Measurements from ENCODE around the gene BLACAT1. TPM values are rescaled to one million over a fixed set of nuclear protein-coding genes. Genes with fewer than 3 reads are reported as not detected.
A peak's percentile ranks its signal among the peaks of the same experiment; 100 is the strongest.

Gene BLACAT1
- total RNA-seq, 3 donors from 2014 or later = 0.66 to 1.5 TPM; not detected in 1

DNA sequence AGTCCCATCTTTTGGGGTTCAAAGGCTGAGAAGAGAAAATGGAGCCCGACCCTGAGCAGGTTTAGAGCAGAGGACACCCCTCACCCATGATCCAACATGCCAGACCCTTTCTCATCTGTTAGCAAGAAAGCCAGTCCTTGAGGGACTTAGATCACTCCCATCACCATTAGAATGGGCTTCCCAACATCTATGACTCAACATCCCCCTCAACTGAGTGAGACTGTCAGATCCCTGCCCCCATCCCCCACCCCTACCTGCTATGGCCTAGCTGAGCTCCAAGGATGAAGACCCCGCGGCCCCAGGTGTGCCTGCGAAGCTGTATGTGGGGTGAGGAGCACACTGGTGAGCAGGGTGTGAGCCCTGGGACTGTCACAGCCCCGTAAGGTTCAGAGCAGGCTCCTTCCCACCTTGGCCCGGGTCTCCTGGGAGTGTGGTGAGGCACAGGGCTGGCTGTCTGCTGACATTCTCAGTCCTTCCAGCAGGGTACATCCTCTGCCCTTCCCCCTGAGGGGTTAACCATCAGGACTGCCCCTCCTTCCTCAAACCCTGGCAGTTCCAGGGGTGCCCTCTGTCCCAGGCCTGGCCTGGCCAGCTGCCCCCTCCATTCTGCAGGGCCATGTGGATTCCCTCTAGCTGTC lies 21.4 kb upstream of the BLACAT1 start:
- no peaks in the 10 kb centered on the region for H3K36me3 ChIP-seq
- no peak for TF ChIP-seq POLR2A (IDR thresholded peaks at IDR 0.05)
- TF ChIP-seq, protein P1, sequence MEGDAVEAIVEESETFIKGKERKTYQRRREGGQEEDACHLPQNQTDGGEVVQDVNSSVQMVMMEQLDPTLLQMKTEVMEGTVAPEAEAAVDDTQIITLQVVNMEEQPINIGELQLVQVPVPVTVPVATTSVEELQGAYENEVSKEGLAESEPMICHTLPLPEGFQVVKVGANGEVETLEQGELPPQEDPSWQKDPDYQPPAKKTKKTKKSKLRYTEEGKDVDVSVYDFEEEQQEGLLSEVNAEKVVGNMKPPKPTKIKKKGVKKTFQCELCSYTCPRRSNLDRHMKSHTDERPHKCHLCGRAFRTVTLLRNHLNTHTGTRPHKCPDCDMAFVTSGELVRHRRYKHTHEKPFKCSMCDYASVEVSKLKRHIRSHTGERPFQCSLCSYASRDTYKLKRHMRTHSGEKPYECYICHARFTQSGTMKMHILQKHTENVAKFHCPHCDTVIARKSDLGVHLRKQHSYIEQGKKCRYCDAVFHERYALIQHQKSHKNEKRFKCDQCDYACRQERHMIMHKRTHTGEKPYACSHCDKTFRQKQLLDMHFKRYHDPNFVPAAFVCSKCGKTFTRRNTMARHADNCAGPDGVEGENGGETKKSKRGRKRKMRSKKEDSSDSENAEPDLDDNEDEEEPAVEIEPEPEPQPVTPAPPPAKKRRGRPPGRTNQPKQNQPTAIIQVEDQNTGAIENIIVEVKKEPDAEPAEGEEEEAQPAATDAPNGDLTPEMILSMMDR (IDR thresholded peaks at IDR 0.05) = peak in 1 of 3 donors; percentile 12
- DNase-seq (ENCODE audit: low spot score in 2 of 2) = no peak
- peaks cover 3% of the 10 kb centered on the region in 2 donors for H3K4me1 ChIP-seq
- peaks cover 0 to 9% of the 10 kb centered on the region in 2 donors for H3K27me3 ChIP-seq
- H3K9me3 ChIP-seq = no peaks in the 10 kb centered on the region
- H3K27ac ChIP-seq = peak overlapping the region; percentile 84 to 87
- H3K4me3 ChIP-seq = peak overlapping the region in 1 of 3 donors; percentile 39
- intact Hi-C loops (cut with DNase I; ENCODE audit: low total_unique reads) = no loop called here

DNA sequence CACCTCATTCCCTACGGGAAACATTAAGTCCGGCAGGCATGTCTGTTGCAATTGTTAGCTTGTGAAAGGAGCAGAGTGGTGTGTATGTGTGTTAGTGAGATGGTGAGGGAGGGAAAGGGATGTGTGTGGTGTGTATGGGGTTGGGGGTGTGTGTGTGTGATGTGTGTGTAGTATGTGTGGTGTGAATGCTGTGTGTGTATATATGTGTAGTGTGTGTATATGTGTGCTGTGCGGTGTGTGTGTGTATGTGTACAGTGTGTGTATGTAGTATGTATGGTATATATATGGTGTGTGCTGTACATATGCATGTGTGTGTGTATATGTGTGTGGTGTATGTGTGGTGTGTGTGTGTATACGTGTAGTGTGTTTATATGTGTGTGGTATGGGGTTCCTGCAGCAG lies 20.8 kb upstream of the BLACAT1 start:
- H3K9me3 ChIP-seq = no peaks in the 10 kb centered on the region
- no peak for DNase-seq (ENCODE audit: low spot score in 2 of 2)
- H3K4me3 ChIP-seq = no peak overlapping the region
- no peaks in the 10 kb centered on the region for H3K36me3 ChIP-seq
- intact Hi-C loops (cut with DNase I; ENCODE audit: low total_unique reads) = no loop called here
- H3K27ac ChIP-seq = no peak overlapping the region
- H3K27me3 ChIP-seq = peaks cover 0 to 5% of the 10 kb centered on the region in 2 donors
- TF ChIP-seq, protein P1 (IDR thresholded peaks at IDR 0.05) = no peak
- TF ChIP-seq POLR2AphosphoS5 (IDR thresholded peaks at IDR 0.05) (no peak), POLR2A (IDR thresholded peaks at IDR 0.05) (no peak)
- peaks cover 3% of the 10 kb centered on the region in 2 donors for H3K4me1 ChIP-seq

DNA sequence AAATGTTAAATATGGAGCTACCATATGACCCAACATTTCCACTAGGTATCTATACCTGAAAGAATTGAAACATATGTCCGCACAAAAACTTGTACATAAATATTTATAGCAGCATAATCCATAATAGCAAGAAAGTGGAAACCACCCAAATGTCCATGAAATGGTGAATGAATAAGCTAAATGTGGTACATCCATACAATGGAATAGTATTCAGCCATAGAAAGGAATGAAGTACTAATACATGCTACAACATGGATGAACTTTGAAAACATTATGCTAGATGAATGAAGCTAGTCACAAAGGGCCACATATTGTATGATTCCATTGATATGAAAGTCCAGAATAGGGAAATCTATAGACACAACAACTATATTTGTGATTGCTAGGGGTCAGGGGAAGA lies 20.0 kb upstream of the BLACAT1 start:
- Histone ChIP-seq H3K27ac (no peak overlapping the region), H3K9me3 (no peaks in the 10 kb centered on the region), H3K27me3 (no peaks in the 10 kb centered on the region), H3K4me1 (peaks cover 3% of the 10 kb centered on the region in 2 donors), H3K4me3 (no peak overlapping the region), H3K36me3 (no peaks in the 10 kb centered on the region)
- no peak for DNase-seq (ENCODE audit: low spot score in 2 of 2)
- TF ChIP-seq POLR2AphosphoS5 (IDR thresholded peaks at IDR 0.05) = no peak
- TF ChIP-seq, protein P1 (IDR thresholded peaks at IDR 0.05) = no peak
- no peak for TF ChIP-seq POLR2A (IDR thresholded peaks at IDR 0.05)
- intact Hi-C loops (cut with DNase I; ENCODE audit: low total_unique reads) = no loop called here

DNA sequence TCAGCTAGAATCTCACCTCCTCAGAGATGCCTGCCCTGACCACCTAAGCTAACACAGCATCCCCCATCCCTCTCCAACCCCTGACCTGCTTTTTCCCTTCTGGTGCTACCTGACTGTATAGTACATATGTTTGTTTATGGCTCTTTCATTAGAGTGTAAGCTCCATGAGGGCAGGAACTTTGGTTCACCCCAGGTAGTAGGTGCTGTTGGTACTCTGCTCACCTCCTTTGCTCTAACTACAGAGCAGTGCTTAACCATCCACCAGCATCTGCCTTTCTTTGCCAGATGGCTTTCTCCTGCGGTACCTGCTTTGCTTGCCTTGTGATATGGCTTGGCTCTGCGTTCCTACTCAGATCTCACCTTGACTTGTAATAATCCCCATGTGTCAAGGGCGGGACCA lies 18.7 kb upstream of the BLACAT1 start:
- TF ChIP-seq POLR2A (IDR thresholded peaks at IDR 0.05) (no peak), POLR2AphosphoS5 (IDR thresholded peaks at IDR 0.05) (no peak)
- TF ChIP-seq, protein P1 (IDR thresholded peaks at IDR 0.05) = no peak
- no peak for DNase-seq (ENCODE audit: low spot score in 2 of 2)
- intact Hi-C loops (cut with DNase I; ENCODE audit: low total_unique reads) = no loop called here
- Histone ChIP-seq H3K9me3 (no peaks in the 10 kb centered on the region), H3K27me3 (no peaks in the 10 kb centered on the region), H3K36me3 (no peaks in the 10 kb centered on the region), H3K27ac (no peak overlapping the region), H3K4me3 (no peak overlapping the region), H3K4me1 (peaks cover 3% of the 10 kb centered on the region in 2 donors)

DNA sequence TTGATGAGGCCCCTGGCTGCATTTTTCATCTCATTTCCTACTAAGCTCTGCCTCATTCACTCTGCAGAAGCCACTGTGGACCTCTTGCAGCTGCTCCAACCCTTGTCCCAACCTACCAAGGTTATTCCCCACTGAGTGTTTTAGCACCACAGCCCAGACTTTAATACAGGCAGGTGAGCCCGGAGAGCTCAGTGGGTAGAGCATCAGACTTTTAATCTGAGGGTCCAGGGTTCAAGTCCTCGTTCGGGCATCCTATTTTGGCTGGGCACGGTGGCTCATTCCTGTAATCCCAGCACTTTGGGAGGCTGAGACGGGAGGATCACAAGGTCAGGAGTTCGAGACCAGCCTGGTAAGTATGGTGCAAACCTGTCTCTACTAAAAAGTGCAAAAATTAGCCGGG lies 18.1 kb upstream of the BLACAT1 start:
- TF ChIP-seq POLR2A (IDR thresholded peaks at IDR 0.05) = no peak
- TF ChIP-seq POLR2AphosphoS5 (IDR thresholded peaks at IDR 0.05) = no peak
- TF ChIP-seq, protein P1 (IDR thresholded peaks at IDR 0.05) = no peak
- intact Hi-C loops (cut with DNase I; ENCODE audit: low total_unique reads) = no loop called here
- Histone ChIP-seq H3K27me3 (no peaks in the 10 kb centered on the region), H3K9me3 (no peaks in the 10 kb centered on the region), H3K4me1 (peaks cover 3% of the 10 kb centered on the region in 2 donors), H3K27ac (no peak overlapping the region), H3K4me3 (no peak overlapping the region), H3K36me3 (no peaks in the 10 kb centered on the region)
- DNase-seq (ENCODE audit: low spot score in 2 of 2) = no peak
